ENCODE results near the gene MAP3K6.

Gene MAP3K6

DNA sequence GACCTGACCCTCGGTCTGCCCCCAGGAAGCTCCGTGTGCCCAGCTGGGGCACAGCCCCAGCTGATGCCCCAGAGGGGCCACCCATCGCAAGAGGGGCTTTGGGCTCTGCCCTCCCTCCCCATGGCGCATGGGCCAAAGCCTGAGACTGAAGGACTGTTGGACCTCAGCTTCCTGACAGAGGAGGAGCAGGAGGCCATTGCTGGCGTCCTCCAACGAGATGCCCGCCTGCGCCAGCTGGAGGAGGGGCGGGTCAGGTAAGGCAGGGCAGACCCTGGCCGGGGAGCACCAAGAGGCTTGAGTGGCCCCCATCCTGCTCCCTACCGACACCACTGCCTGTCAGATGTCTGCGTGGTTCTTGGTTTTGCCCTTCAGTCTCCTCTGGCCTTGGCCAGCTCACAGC lies 21.5 kb downstream of the MAP3K6 start:
- no peak for TF ChIP-seq EP300 (IDR thresholded peaks at IDR 0.05; ENCODE audit: borderline replicate concordance)
- TF ChIP-seq TCF12 (IDR thresholded peaks at IDR 0.05; ENCODE audit: low read depth), result no peak
- TF ChIP-seq, protein P1, sequence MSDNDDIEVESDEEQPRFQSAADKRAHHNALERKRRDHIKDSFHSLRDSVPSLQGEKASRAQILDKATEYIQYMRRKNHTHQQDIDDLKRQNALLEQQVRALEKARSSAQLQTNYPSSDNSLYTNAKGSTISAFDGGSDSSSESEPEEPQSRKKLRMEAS (IDR thresholded peaks at IDR 0.05), result no peak
- no peak for TF ChIP-seq NFIC (IDR thresholded peaks at IDR 0.05)
- TF ChIP-seq, protein P2, sequence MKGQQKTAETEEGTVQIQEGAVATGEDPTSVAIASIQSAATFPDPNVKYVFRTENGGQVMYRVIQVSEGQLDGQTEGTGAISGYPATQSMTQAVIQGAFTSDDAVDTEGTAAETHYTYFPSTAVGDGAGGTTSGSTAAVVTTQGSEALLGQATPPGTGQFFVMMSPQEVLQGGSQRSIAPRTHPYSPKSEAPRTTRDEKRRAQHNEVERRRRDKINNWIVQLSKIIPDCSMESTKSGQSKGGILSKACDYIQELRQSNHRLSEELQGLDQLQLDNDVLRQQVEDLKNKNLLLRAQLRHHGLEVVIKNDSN (IDR thresholded peaks at IDR 0.05), result no peak
- TF ChIP-seq FOXM1 (IDR thresholded peaks at IDR 0.05; ENCODE audit: borderline replicate concordance, low read depth), result no peak
- no peak for TF ChIP-seq CEBPB (IDR thresholded peaks at IDR 0.05)
- TF ChIP-seq CREB1 (IDR thresholded peaks at IDR 0.05; ENCODE audit: low read depth), result no peak
- no peak for TF ChIP-seq TEAD4 (IDR thresholded peaks at IDR 0.05)
- no peak for TF ChIP-seq RAD21 (IDR thresholded peaks at IDR 0.05; ENCODE audit: low read depth)
- TF ChIP-seq REST (IDR thresholded peaks at IDR 0.05; ENCODE audit: low read depth), result no peak
- no peak for TF ChIP-seq YY1 (IDR thresholded peaks at IDR 0.05; ENCODE audit: low read depth)
- no peak for TF ChIP-seq EGR1 (IDR thresholded peaks at IDR 0.05)
- no peak for TF ChIP-seq ZBTB7A (IDR thresholded peaks at IDR 0.05; ENCODE audit: low read depth)
- TF ChIP-seq TAF1 (IDR thresholded peaks at IDR 0.05; ENCODE audit: low read depth), result no peak

DNA sequence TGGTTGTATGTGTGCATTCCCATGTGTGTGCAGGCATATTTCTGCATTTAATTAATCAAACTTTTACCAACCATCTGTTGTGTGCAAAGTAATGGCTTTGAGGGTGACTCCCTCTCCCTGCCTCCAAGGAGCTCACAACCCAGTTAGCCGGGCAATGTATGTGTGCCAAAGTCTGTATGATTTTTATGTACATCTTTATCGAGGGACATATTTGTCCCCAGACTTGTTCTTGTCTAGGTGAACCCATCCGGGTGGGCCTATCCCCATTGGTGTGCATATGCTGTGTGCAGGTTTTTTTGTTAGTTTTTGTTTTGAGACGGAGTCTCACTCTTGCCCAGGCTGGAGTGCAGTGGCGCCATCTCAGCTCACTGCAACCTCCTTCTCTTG lies 23.1 kb downstream of the MAP3K6 start:
- no peak for TF ChIP-seq ZBTB7A (IDR thresholded peaks at IDR 0.05; ENCODE audit: low read depth)
- TF ChIP-seq EGR1 (IDR thresholded peaks at IDR 0.05), result no peak
- TF ChIP-seq CEBPB (IDR thresholded peaks at IDR 0.05), result no peak
- TF ChIP-seq RAD21 (IDR thresholded peaks at IDR 0.05; ENCODE audit: low read depth), result no peak
- TF ChIP-seq TCF12 (IDR thresholded peaks at IDR 0.05; ENCODE audit: low read depth), result no peak
- TF ChIP-seq YY1 (IDR thresholded peaks at IDR 0.05; ENCODE audit: low read depth), result no peak
- TF ChIP-seq, protein P2 (IDR thresholded peaks at IDR 0.05), result no peak

DNA sequence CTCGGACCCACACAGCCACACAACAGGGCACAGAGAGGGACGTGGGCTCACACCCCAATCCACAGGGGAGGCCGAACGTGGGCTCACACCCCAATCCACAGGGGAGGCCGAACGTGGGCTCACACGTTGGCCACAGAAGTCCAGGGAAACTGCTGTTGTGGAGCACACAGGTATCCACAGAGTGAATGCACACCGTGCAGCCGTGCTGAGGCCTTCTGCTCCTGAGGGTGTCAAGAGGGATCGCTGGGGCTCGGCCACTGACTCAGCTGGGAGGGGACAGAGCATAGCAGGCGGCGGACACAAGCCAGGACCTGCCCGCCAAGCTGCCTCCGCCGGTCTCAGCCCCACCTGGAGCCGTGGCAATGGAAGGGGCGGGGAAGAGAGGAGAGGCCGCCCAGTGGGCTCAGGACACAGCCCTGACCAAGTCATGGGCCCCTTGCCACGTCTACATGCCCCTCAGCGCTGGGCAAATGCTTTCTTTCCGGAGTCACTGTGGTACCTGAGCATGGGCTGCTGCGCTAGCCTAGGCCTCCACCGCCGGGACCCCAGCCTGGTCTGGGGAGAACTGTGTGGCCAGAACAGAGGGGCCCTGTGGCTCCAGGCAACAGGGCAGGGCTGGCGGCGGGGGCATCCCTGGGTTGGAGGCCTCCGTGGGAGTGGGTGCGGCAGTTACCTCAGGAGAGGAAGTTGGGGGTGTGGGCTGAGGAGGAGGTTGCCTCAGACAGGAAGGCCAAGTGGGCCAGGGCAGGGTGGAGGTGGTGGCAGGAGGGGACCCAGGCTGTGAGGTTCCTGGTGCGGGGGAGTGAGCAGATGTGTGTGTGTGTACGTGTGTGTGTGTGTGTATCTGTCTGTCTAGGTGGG lies 23.8 kb downstream of the MAP3K6 start:
- TF ChIP-seq TAF1 (IDR thresholded peaks at IDR 0.05; ENCODE audit: low read depth) (no peak), EP300 (IDR thresholded peaks at IDR 0.05; ENCODE audit: borderline replicate concordance) (no peak), CEBPB (IDR thresholded peaks at IDR 0.05) (no peak), TCF12 (IDR thresholded peaks at IDR 0.05; ENCODE audit: low read depth) (peak; percentile 23; the same call in 1 of the 2 replicates), RAD21 (IDR thresholded peaks at IDR 0.05; ENCODE audit: low read depth) (no peak), FOXM1 (IDR thresholded peaks at IDR 0.05; ENCODE audit: borderline replicate concordance, low read depth) (no peak), EGR1 (IDR thresholded peaks at IDR 0.05) (no peak), ZBTB7A (IDR thresholded peaks at IDR 0.05; ENCODE audit: low read depth) (no peak)
- TF ChIP-seq, protein P1 (IDR thresholded peaks at IDR 0.05), result peak; percentile 76

GRCh38 chr1:27342391-27342777 lies 24.4 kb downstream of the MAP3K6 start:
- no peak for TF ChIP-seq CREB1 (IDR thresholded peaks at IDR 0.05; ENCODE audit: low read depth)
- no peak for TF ChIP-seq TCF12 (IDR thresholded peaks at IDR 0.05; ENCODE audit: low read depth)

DNA sequence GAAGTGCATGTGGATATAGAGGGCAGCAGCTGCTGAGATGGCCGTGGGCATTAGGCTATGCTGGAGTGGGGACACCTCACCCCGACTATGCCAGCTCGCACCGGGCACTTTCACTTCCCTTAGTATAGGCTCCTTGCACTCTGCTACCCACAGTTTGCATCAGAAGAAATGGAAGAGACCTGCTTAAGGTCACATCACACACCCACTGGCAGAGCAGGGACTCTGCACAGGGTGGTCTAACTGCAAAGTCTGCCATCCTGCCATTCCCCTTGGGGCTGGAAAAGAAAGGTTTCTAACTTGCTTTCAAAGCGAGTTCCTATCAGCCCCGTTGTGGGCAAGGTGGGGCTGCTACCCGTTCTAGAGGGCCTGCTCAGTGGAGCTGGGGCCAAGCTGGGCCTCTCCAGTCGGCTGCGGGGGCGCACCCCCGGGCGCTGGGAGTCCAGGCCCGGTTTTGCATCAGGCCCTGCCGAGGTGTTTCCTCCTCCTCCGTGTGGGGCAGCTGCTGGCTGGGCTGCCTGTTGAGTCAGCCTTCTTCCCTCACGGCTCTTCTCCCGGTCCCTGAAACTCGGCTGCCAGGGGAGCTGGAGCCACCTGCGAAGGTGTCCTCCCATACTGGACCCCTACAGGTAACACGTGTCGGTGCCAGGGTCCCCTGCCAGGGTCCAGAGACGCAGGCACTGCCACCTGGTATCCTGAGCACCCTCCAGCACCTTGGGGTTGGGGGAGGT lies 25.1 kb downstream of the MAP3K6 start, which contains the start of gene SYTL1:
SYTL1 (plus strand) TSS at position 498 of the 728 bp plus-strand sequence. CDS start 3,313 bp downstream, outside the sequence.
- TF ChIP-seq, protein P2 (IDR thresholded peaks at IDR 0.05), result no peak
- peak; percentile 68; the same call in 1 of the 2 replicates for TF ChIP-seq ZBTB7A (IDR thresholded peaks at IDR 0.05; ENCODE audit: low read depth)
- TF ChIP-seq, protein P1 (IDR thresholded peaks at IDR 0.05), result peak; percentile 73; the same call in 1 of the 2 replicates
- TF ChIP-seq CEBPB (IDR thresholded peaks at IDR 0.05), result no peak
- 0 out of 2 replicates have a peak, but pooled peaks have one; percentile 25 for TF ChIP-seq TEAD4 (IDR thresholded peaks at IDR 0.05)
- peak; percentile 80 for TF ChIP-seq EGR1 (IDR thresholded peaks at IDR 0.05)
- peak; percentile 58; the same call in 1 of the 2 replicates for TF ChIP-seq TAF1 (IDR thresholded peaks at IDR 0.05; ENCODE audit: low read depth)
- TF ChIP-seq EP300 (IDR thresholded peaks at IDR 0.05; ENCODE audit: borderline replicate concordance), result peak; percentile 47; the same call in 1 of the 2 replicates
- TF ChIP-seq FOXM1 (IDR thresholded peaks at IDR 0.05; ENCODE audit: borderline replicate concordance, low read depth), result no peak
- no peak for TF ChIP-seq RAD21 (IDR thresholded peaks at IDR 0.05; ENCODE audit: low read depth)
- TF ChIP-seq TCF12 (IDR thresholded peaks at IDR 0.05; ENCODE audit: low read depth), result 0 out of 2 replicates have a peak, but pooled peaks have one; percentile 54
- TF ChIP-seq YY1 (IDR thresholded peaks at IDR 0.05; ENCODE audit: low read depth), result peak; percentile 57; the same call in 1 of the 2 replicates

GRCh38 chr1:27339213-27339612 lies 27.5 kb downstream of the MAP3K6 start:
- TF ChIP-seq, protein P2 (IDR thresholded peaks at IDR 0.05), result no peak
- no peak for TF ChIP-seq YY1 (IDR thresholded peaks at IDR 0.05; ENCODE audit: low read depth)
- no peak for TF ChIP-seq FOXM1 (IDR thresholded peaks at IDR 0.05; ENCODE audit: borderline replicate concordance, low read depth)
- no peak for TF ChIP-seq EP300 (IDR thresholded peaks at IDR 0.05; ENCODE audit: borderline replicate concordance)
- no peak for TF ChIP-seq CREB1 (IDR thresholded peaks at IDR 0.05; ENCODE audit: low read depth)
- TF ChIP-seq EGR1 (IDR thresholded peaks at IDR 0.05), result no peak
- no peak for TF ChIP-seq TCF12 (IDR thresholded peaks at IDR 0.05; ENCODE audit: low read depth)
- TF ChIP-seq, protein P1 (IDR thresholded peaks at IDR 0.05), result no peak
- no peak for TF ChIP-seq NFIC (IDR thresholded peaks at IDR 0.05)
- no peak for TF ChIP-seq RAD21 (IDR thresholded peaks at IDR 0.05; ENCODE audit: low read depth)
- TF ChIP-seq REST (IDR thresholded peaks at IDR 0.05; ENCODE audit: low read depth), result no peak
- TF ChIP-seq TAF1 (IDR thresholded peaks at IDR 0.05; ENCODE audit: low read depth), result no peak
- TF ChIP-seq CEBPB (IDR thresholded peaks at IDR 0.05), result no peak; the same call in 1 of the 2 replicates
- no peak for TF ChIP-seq ZBTB7A (IDR thresholded peaks at IDR 0.05; ENCODE audit: low read depth)
- no peak for TF ChIP-seq TEAD4 (IDR thresholded peaks at IDR 0.05)

Data from Ishikawa (cell line).